Activated B cell treated with CpG ODN at 0.5 μM for 24 hours (primary cell): ENCODE data around the gene OTOS. TPM values are rescaled to one million over a fixed set of nuclear protein-coding genes. Genes with fewer than 3 reads are reported as not detected.

Source experiments
- ATAC-seq: fragments of 200-7000 bp; cut with Tn5 transposase; one replicate; pipeline ENCODE4 v1.10.0; 2021; ENCODE audit warnings: low read depth, mild to moderate bottlenecking, moderate library complexity
- CTCF ChIA-PET: fragments of 350-600 bp; sonication (Branson Sonifier 250); formaldehyde crosslinking; loops from one replicate; lab custom pipeline; 2021; ENCODE audit warnings: antibody characterized with exemption; lab: Charles Lee
- POLR2A ChIA-PET: fragments of 350-600 bp; sonication (Branson Sonifier 250); formaldehyde crosslinking; loops from one replicate; lab custom pipeline; 2021; ENCODE audit warnings: antibody characterized with exemption; lab: Charles Lee
- DNase-seq: peaks from one replicate; pipeline ENCODE4 v3.0.0; 2022
- H3K27ac Mint-ChIP-seq: one replicate; pipeline ENCODE4 v1.8.0; 2020; ENCODE audit warnings: mixed read lengths
- H3K27me3 Mint-ChIP-seq: one replicate; pipeline ENCODE4 v1.8.0; 2021; ENCODE audit warnings: mixed read lengths
- H3K36me3 Mint-ChIP-seq: one replicate; pipeline ENCODE4 v1.8.0; 2021; ENCODE audit warnings: low read depth, mixed read lengths
- H3K4me1 Mint-ChIP-seq: one replicate; pipeline ENCODE4 v1.8.0; 2021; ENCODE audit warnings: mixed read lengths
- H3K4me3 Mint-ChIP-seq: one replicate; pipeline ENCODE4 v1.8.0; 2020; ENCODE audit warnings: mild to moderate bottlenecking, mixed read lengths
- H3K9me3 Mint-ChIP-seq: one replicate; pipeline ENCODE4 v1.8.0; 2020; ENCODE audit warnings: mixed read lengths
- intact Hi-C: fragments of 100-400 bp; cut with micrococcal nuclease; formaldehyde crosslinking; loops from one replicate; pipeline ENCODE4 v1.15.1; 2024
- total RNA-seq: library from RNA; stranded (reverse); gene quantifications from 2 replicates; pipeline ENCODE4 v1.2.3, GENCODE V29; 2022
- TF ChIP-seq, protein P1 (sequence below): fragments of 200-600 bp; IDR thresholded peaks from one replicate; pipeline ENCODE4 v1.8.0; 2022; ENCODE audit warnings: antibody characterized with exemption, mild to moderate bottlenecking

Gene OTOS
- total RNA-seq, 1 donor from 2014 or later, result not detected

GRCh38 chr2:240089306-240089705 lies 51.2 kb downstream of the OTOS start:
- no peak overlapping the region for H3K4me3 Mint-ChIP-seq
- intact Hi-C loops, result no loop called here

More at GRCh38 chr2:240089306-240089705, 51.2 kb downstream of the OTOS start:
- no peak overlapping the region for H3K27ac Mint-ChIP-seq
- ChIA-PET POLR2A (no interaction called here), CTCF (no interaction called here)
- TF ChIP-seq, protein P1, sequence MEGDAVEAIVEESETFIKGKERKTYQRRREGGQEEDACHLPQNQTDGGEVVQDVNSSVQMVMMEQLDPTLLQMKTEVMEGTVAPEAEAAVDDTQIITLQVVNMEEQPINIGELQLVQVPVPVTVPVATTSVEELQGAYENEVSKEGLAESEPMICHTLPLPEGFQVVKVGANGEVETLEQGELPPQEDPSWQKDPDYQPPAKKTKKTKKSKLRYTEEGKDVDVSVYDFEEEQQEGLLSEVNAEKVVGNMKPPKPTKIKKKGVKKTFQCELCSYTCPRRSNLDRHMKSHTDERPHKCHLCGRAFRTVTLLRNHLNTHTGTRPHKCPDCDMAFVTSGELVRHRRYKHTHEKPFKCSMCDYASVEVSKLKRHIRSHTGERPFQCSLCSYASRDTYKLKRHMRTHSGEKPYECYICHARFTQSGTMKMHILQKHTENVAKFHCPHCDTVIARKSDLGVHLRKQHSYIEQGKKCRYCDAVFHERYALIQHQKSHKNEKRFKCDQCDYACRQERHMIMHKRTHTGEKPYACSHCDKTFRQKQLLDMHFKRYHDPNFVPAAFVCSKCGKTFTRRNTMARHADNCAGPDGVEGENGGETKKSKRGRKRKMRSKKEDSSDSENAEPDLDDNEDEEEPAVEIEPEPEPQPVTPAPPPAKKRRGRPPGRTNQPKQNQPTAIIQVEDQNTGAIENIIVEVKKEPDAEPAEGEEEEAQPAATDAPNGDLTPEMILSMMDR, result no peak
- H3K9me3 Mint-ChIP-seq, result peaks cover 29% of the 10 kb centered on the region
- peaks cover 20% of the 10 kb centered on the region for H3K27me3 Mint-ChIP-seq
- H3K4me1 Mint-ChIP-seq, result no peaks in the 10 kb centered on the region
- no peaks in the 10 kb centered on the region for H3K36me3 Mint-ChIP-seq
- DNase-seq (no peak), ATAC-seq (no peak)

Other genes starting within 250 kb of the OTOS start
- gene NDUFA10, start 115.3 kb downstream of the OTOS start, total RNA-seq, result 106 and 110 TPM in 2 replicates
- gene OR6B2, start 110.2 kb downstream of the OTOS start, total RNA-seq, result not detected in 2 replicates
- not detected in 2 replicates for gene OR6B3, start 87.1 kb downstream of the OTOS start, total RNA-seq
- 78.6 and 81.1 TPM in 2 replicates for gene COPS9, start 4.4 kb downstream of the OTOS start, total RNA-seq